Psoas muscle (tissue), 8 donors: ENCODE measurements around the gene TPI1. TPM values are rescaled to one million over a fixed set of nuclear protein-coding genes. Genes with fewer than 3 reads are reported as not detected.

Experiments
- ATAC-seq, 4 donors: fragments of 200-7000 bp; cut with Tn5 transposase; one replicate each; pipeline ENCODE4 v1.9.1; 2020; ENCODE audit warnings: moderate library complexity in 3 of 4, mild to moderate bottlenecking in 2 of 4
- DNase-seq, 2 donors: peaks; one replicate each; pipeline ENCODE4 v3.0.0-alpha.2; 2020
- H3K27ac ChIP-seq: fragments of 200-600 bp; one replicate; pipeline ENCODE4 v1.8.0; 2022
- H3K27me3 ChIP-seq, 3 donors: fragments of 200-600 bp in 1 of 3; one replicate each; pipeline versions ENCODE4 v1.6.1 to v1.8.0; 2013 to 2022; ENCODE audit warnings: low read length in 2 of 3, mild to moderate bottlenecking in 2 of 3, moderate library complexity in 1 of 3; ENCODE audit not compliant: insufficient read depth in 3 of 3
- H3K36me3 ChIP-seq, 2 donors: fragments of 200-600 bp in 1 of 2; one replicate each; pipeline versions ENCODE4 v1.6.1 to v1.8.0; 2013 to 2022; ENCODE audit warnings: low read depth in 1 of 2, mild to moderate bottlenecking in 1 of 2, moderate library complexity in 1 of 2; ENCODE audit not compliant: insufficient read depth in 1 of 2
- H3K4me1 ChIP-seq: fragments of 200-600 bp; one replicate; pipeline ENCODE4 v1.8.0; 2022
- H3K4me3 ChIP-seq: fragments of 200-600 bp; one replicate; pipeline ENCODE4 v1.8.0; 2022; ENCODE audit warnings: mild to moderate bottlenecking
- H3K9me3 ChIP-seq: fragments of 200-600 bp; one replicate; pipeline ENCODE4 v1.8.0; 2022
- WGBS, 3 donors: extraction: QIAGEN DNeasy Blood & Tissue Kit; methylation state at CpG; one replicate each; pipeline versions ENCODE4 v1.1.6 to v1.1.7; 2013; 5-methylcytosine and 5-hydroxymethylcytosine counted together
- intact Hi-C, 2 donors: fragments of 100-400 bp; cut with DNase I; formaldehyde crosslinking; loops; one replicate each; pipeline versions ENCODE4 v1.11.0 to v1.14.2; 2022
- polyA plus RNA-seq, 3 donors: library from polyadenylated mRNA; stranded (reverse); fragments of 200-250 nt; gene quantifications; one replicate each; pipeline ENCODE4 v1.2.3, GENCODE V29; 2013
- total RNA-seq, 4 donors: library from RNA; stranded (reverse); fragmentation: NEBNext Ultra II Directional in 2 of 4; extraction: Animal tissue kit (Norgen Biotek cat#: 25700) in 2 of 4; gene quantifications; one replicate each; pipeline versions ENCODE4 v1.2.1 to v1.2.4, GENCODE V29; 2021 to 2023
- TF ChIP-seq, protein P1 (sequence below): fragments of 200-600 bp; IDR thresholded peaks from one replicate; pipeline ENCODE4 v1.8.0; 2022; ENCODE audit warnings: antibody characterized with exemption
- donor health status: healthy with polysubstance abuse.
- donor health status: DM: no; HTN: no; CAD: no; lungs with moderate emphysema.
- donor health status: Bipolar disorder and iron deficiency.
- donor health status: healthy.
- donor health status: DM: yes; HTN: yes; CAD: no.
- donor health status: DM: no; HTN: no; CAD: no.
- donor health status: DM: no; HTN: no; CAD: no.
- donor health status: DM: yes; HTN: yes; CAD: no.

The TPI1 gene
- total and polyA plus RNA-seq, 7 donors: 537 to 952 (median 699) TPM

DNA sequence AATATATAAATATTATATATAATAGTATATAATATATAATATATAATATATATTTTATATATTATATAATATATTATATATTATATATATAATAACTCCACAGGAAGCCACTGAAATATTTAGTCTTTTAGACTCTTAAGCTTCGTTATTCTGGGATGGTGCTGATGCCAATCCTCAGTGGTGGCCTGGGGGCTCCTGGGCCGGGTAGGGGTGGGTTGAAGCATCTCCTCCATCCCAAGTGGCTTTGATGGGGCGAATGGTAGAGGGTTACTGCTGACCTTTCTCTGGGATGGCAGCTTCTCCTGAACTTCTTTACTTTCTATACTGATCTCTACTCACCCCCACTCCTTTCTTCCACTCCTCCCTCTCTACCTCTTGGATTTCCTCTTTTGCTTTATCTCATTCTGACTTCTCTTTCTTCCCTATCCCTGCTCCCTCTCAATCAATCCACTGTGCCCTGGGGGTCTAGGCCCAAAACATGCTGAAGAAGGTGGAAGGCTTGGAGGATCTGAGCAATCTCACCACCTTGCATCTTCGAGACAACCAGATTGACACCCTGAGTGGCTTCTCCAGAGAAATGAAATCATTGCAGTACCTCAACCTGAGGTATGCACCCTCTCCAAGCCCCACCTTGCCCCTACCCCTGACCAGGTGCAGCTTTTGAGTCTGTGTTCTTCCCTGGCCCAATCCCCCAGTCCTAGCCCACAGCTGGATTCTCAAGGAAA, 42.3 kb downstream of the TPI1 start:
- no peak for ATAC-seq
- peaks cover 0 to 22% of the 10 kb centered on the region in 2 donors for H3K36me3 ChIP-seq
- no peak overlapping the region for H3K27ac ChIP-seq
- H3K9me3 ChIP-seq: no peaks in the 10 kb centered on the region
- no peaks in the 10 kb centered on the region for H3K4me1 ChIP-seq
- H3K4me3 ChIP-seq: no peak overlapping the region
- TF ChIP-seq, protein P1, sequence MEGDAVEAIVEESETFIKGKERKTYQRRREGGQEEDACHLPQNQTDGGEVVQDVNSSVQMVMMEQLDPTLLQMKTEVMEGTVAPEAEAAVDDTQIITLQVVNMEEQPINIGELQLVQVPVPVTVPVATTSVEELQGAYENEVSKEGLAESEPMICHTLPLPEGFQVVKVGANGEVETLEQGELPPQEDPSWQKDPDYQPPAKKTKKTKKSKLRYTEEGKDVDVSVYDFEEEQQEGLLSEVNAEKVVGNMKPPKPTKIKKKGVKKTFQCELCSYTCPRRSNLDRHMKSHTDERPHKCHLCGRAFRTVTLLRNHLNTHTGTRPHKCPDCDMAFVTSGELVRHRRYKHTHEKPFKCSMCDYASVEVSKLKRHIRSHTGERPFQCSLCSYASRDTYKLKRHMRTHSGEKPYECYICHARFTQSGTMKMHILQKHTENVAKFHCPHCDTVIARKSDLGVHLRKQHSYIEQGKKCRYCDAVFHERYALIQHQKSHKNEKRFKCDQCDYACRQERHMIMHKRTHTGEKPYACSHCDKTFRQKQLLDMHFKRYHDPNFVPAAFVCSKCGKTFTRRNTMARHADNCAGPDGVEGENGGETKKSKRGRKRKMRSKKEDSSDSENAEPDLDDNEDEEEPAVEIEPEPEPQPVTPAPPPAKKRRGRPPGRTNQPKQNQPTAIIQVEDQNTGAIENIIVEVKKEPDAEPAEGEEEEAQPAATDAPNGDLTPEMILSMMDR: no peak
- peaks cover 0 to 13% (median under 1%) of the 10 kb centered on the region in 3 donors for H3K27me3 ChIP-seq
- intact Hi-C loops: no loop called here
- DNase-seq: no peak
- 72 to 93% (median 81%) methylated on average over 4 of the region's 4 CpGs for WGBS, 3 donors

DNA sequence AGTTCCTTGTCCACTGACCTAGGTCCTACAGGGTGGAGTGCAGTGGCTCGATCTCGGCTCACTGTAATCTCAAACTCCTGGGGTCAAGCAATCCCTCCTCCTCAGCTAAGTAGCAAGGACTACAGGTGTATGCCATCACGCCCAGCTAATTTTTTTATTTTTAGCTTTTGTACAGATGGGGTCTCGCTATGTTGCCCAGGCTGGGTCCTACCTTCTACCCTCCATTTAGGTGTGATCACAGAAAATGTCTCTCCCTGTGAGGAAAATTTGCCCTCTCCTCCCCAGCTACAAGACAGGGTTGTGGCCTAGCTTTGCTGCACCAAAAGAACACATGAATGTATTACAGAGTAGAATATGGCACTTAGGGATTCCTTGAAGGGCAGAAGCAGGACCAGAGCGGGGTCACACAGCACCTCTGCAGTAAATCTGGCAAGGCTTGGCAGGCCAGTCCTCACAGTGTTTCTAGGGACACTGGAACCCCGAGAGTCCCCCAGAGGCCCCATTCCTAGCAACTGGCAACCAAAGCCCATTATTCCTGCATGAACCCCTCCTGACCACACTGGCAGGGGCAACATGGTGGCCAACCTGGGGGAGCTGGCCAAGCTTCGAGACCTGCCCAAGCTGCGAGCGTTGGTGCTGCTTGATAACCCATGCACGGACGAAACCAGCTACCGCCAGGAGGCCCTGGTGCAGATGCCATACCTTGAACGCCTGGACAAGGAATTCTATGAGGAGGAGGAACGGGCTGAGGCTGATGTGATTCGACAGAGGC, 45.0 kb downstream of the TPI1 start:
- WGBS, 3 donors: 88 to 91% (median 89%) methylated on average over 15 of the region's 15 CpGs
- Histone ChIP-seq H3K27ac (no peak overlapping the region), H3K36me3 (peaks cover 0 to 8% of the 10 kb centered on the region in 2 donors), H3K9me3 (no peaks in the 10 kb centered on the region), H3K27me3 (peaks cover 0 to 20% (median 17%) of the 10 kb centered on the region in 3 donors), H3K4me1 (no peaks in the 10 kb centered on the region), H3K4me3 (no peak overlapping the region)
- no peak for DNase-seq
- ATAC-seq: no peak
- intact Hi-C loops: no loop called here
- TF ChIP-seq, protein P1: no peak

DNA sequence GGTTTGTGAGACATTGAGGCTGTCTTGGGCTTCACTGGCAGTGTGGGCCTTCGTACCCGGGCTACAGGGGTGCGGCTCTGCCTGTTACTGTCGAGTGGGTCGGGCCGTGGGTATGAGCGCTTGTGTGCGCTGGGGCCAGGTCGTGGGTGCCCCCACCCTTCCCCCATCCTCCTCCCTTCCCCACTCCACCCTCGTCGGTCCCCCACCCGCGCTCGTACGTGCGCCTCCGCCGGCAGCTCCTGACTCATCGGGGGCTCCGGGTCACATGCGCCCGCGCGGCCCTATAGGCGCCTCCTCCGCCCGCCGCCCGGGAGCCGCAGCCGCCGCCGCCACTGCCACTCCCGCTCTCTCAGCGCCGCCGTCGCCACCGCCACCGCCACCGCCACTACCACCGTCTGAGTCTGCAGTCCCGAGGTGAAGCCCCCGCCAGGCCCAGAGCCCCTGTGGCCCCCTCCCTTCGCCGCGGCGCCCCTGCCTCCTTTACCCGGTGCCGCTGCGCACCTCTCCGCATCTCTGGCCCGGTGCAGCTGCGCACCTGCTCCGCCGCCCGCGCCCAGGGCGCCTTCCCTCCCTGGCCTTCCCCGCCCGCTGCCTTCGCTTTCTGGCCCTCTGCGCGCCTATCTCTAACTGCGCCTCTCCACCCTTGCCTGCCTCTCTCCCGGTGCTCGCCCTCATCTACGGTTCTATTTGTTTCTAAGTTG, 47.1 kb downstream of the TPI1 start, which contains the start of gene ENO2:
Gene ENO2 (plus strand): TSS at position 335 of the 701 bp plus-strand sequence. CDS start 1,253 bp downstream, outside the sequence.
- intact Hi-C loops: no loop called here
- peak within 1 kb of the TSS; percentile 50 for H3K27ac ChIP-seq
- H3K27me3 ChIP-seq: peaks cover 0 to 20% (median 17%) of the 10 kb centered on the region in 3 donors
- DNase-seq: peak; percentile 83 to 86
- H3K9me3 ChIP-seq: no peaks in the 10 kb centered on the region
- TF ChIP-seq, protein P1: no peak
- H3K4me1 ChIP-seq: no peaks in the 10 kb centered on the region
- H3K4me3 ChIP-seq: peak within 1 kb of the TSS; percentile 68
- WGBS, 3 donors: 0 to 1% (median 1%) methylated on average over 33 to 68 of the region's 68 CpGs
- peak; percentile 85 to 93 (median 90) for ATAC-seq
- no peaks in the 10 kb centered on the region for H3K36me3 ChIP-seq

DNA sequence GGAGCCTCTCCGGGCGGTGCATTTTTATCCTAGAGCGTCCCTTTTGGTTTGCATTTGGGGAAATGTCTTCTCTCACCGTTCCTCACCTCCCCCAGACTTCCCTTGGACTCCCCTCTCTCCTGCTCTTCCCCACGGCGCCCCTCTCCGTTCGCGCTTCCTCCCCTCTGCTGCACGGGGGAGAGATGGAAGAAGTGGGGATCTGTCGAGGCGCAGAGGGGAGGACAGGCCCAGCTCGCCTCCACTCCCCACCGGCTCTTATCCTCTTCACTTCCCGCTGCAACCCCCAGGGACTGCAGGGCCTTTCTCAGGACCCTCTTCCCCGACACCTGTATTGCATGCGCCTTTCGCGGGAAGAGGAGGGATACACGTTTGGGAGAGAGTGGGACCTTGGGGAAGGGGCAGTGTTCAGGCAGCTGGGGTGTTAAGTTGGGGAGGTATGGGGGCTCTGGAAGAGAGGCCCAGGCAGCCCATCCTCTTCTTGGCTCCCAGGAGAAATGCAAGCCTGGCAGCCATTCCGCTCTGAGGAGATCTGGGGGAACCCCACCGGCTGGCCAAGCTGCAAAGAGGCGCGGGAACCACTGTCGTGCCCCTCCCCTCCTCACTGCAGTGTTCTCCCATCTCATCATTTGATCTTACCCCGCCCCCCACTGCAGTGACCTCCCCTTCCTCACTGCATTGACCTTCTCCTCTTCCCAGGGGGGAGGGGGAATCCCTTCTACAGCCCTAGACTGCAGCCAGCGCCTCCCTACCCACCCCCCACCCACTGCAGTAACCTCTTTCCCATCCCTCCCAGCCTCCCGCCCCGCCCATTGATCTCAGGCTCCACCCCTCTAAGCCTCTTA, 47.8 kb downstream of the TPI1 start:
- WGBS, 3 donors: 22 to 29% (median 26%) methylated on average over 26 to 29 of the region's 29 CpGs
- ATAC-seq: peak in 1 of 4 donors; percentile 5
- Histone ChIP-seq H3K36me3 (no peaks in the 10 kb centered on the region), H3K27ac (peak overlapping the region; percentile 7), H3K9me3 (no peaks in the 10 kb centered on the region), H3K4me3 (peak overlapping the region; percentile 68), H3K27me3 (peaks cover 0 to 20% (median 17%) of the 10 kb centered on the region in 3 donors), H3K4me1 (no peaks in the 10 kb centered on the region)
- intact Hi-C loops: no loop called here
- TF ChIP-seq, protein P1: no peak
- no peak for DNase-seq
